GM18517 (cell line): ENCODE measurements around the gene ELMO2.

Experiments used
- ATAC-seq: cut with Tn5 transposase; IDR thresholded peaks from one replicate; pipeline ENCODE4 v1.9.1; 2021; ENCODE audit warnings: mild to moderate bottlenecking, moderate library complexity; ENCODE audit not compliant: unreplicated experiment

Gene ELMO2

DNA sequence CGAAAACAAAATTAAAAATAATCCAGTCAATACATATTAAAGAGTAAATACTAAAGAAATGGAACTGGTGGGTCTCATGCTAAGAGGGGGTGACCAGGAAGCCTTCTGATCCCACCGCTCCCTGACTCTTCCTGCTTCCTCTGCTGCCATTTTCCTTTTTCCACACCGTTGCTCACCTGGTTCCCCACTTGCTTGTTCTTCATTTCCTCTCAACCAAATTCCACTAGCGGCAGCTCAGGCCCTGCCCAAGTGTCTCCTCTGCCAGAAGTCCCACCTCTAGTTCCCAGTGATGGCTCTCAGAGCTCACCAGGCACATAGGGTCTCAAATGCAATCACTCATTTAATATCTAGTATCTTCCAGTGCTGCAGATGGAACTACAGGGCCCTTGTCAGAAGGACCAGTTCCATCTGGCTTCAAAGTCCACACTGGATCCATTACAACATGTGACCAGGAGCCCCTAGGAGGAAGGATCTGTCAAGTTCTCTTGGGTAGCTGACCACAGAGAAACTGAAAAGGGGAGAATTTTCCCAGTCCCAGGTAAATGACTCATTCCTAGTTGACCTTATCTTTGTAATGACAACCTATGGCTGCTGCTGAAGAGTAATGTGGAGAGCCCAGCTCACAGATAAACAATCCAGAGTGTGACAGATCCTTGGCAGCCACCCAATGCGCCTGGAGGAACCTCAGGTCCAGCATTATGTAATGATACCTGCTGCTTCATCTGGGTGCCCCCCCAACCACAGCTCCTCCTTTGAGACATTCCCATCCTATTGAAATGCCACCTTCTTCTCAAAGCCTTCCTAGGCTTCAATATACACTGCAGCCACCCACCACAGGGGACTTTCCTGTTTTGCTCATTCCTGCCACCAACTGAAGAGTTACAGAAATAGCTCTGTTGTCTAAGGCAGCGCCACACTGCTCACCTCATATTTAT is 38.2 kb downstream of the ELMO2 start:
- no peak for ATAC-seq

DNA sequence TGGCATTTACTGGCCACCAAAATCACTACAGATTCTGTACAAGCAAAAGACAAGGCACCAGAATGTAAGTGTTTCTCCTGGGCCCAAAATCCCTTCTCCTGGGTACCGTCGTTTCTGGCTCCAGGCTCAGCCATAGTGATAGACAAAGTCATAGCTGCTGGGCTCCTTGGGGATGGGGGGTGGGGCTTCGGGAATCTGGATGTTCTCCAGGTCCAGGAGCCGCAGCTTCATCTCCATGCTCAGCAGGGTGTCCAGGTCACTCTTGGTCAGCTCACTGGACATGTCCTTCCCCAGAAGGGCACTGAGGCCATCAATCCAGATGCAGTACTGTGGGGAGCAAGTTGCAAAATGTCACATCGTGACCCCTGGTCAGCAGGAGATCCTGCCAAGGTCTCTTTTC is 39.2 kb downstream of the ELMO2 start:
- ATAC-seq = no peak

DNA sequence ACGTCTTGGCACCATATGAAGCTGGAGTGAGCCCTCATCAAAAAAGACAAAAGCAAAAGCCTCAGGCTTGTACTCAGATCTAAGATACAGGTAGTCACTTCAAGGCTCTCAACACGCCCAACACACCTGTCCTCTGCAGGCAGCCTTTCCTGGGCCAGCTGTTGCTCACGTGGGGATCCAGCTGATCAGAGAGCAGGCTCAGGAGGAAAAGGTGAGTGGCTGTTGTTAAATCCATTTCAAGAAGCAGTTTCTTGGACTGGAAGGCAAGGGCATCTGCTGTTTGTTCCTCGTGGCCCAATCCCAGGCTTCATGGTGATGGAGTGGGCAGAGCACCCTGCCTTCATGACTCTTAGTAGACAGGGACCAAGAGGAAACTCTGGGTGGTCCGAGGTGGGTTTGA is 39.6 kb downstream of the ELMO2 start:
- ATAC-seq = no peak

DNA sequence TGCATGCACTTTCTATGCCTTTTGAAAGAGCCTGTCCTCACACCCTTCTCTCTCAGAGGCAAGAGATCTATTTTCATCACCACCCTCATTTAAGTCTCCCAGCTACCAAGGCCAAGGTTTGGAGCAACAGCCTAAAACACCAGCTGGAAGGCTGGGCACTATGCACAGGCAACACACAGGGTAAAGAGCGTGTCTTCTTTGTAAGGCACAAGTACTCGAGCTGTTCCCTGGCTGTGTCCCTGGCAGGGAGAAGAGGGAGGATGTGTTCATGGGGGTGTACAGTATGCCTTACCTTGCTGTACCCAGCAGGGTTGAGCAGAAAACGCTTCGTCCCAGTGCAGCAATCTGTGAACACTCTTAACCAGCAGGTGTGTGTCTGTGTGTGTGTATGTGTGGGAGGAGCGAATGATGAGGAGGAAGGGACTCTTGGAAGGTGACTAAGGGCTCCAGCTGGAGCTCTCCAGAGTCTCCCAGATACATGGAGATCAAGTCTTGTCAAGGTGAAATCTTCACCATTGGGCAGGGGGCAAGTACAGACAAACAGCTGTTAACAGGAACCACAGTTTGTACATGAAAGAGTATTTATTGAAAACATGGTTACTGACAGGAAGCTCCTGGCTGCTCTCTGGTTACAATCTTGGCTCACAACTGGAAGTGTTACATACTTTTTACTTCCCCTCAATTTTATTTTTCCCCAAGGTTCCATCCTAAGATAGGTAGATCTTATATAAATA is 40.8 kb downstream of the ELMO2 start:
- no peak for ATAC-seq

DNA sequence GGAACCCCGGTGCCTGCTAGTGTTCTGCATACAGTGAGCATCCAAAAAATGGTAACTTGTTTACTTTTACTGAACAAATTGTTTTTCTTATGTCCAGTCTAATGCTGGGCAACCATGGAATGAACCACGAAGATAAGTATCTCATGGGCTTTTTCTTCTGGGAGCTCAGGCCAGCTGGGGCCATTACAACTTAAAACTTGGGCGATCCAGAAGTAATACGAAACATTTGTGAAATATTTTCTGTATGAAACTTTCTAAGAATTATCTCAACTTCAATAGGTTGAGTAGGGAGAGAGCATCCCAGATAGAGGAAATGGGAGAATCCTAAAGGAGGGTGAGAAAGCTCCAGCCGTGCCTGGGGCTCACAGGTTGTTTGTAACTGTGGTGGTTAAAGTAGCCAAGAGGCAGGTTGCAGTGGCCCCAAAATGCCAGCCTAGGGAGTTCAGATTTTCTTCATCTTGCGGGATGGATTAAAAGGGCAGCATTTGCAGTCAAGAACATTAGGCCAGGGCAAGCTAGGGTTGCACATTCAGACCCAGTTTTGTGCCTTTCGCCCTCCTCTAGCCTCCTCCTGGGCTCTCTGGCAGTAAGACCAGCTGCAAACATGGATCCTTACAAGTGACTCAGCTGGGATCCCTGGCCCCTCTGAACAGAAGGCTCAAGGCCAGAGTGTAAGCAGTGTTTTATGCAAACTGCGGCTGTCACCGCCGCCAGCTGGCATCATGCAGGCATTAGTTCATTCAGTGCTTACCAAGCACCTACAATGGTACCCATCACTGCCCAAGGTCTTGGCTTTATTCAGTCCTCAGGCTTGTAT is 41.5 kb downstream of the ELMO2 start:
- ATAC-seq = no peak

DNA sequence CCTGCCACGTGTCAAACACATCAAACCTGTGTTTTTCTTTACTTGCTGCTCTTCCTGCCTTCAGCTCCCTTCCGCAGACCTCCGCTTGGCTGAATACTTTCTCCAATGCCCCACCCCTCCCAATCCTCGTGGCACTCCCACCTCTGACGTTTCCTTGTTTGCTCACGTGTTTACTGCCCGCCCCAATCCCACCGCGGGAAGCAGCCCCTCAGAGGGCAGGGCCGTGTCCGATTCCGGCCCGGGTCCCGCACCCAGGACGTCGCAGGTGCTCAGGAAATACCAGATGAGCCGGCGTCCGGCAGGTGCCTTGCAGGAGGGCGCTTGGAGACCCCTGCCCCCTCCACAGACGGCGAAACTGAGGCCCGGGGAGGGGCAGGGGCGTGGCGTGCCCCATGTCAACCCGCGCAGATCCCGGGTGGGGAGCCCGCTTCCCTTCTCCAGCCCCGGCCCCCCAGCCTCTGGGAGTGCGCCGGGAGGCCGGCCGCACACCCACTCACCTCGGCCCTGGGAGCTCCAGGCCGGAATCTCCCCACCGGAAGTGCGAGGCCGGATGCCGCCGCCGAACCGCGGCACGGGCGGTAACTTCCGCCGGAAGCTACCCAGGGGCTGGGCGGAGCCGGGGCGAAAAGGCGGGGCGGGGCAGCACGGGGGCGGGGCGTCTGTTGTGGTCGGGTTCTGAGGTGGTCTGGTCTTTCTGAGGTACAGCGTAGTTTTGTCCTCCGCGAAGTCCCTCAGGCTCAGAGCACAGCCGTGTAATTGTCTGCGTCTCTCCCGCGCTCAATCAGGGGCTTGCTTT is 42.3 kb downstream of the ELMO2 start:
- peak; percentile 50 for ATAC-seq

DNA sequence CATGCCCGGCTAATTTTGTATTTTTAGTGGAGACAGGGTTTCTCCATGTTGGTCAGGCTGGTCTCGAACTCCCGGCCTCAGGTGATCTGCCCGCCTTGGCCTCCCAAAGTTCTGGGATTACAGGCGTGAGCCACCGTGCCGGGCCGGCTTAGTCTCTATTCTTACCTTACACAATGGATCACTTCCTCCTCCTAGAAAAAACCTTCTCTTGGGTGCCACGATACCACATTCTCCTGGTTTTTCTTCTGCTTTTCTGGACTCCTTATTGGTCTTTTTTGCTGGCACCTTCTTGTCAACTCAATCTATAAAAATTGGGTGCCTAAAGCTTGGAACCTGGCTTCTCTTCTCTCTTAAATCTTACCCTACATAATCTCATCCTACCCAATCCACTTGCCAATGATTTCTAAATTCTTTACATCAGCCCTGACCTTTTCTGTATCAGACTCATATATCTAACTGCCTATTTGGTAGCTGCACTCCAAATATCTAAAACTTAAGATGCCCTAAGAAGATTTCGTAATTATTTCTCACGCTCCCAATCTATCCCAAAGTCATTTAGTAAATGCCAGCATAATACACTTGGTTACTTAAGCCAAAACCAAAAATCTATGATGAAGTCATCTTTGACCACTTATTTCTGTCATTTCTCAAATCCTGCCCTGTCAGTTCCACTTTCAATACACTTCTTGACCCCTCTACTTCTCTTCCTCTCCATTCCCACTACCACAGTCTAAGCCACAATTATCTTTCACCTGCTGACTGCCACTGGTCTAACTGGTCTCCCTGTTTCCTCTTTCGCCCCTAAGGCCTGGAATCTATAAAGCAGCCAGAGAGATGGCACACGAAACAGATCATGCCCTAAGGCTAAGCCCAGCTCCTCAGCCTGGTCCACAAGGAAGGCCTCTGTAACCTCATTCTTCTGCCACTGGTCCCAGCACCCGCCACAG is 43.2 kb downstream of the ELMO2 start:
- peak; percentile 8 for ATAC-seq

DNA sequence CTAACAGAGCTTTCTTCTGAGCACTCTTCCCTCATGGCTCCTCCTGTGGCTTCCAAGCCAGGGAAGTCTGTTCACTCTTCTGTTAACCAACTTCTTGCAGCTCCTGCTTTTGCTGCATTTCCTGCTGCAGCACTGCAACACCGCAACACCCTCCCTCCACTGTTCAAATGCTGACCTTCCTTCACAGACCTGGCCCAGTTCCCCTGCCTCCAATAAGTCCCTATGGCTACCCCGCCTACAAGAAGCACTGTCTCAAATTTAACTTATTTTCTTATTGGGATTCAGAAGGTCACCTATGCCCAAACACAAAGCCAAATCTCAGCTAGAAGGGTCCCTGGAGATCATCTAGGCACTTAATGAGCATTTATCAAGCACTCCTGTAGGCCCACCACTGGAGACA is 44.6 kb downstream of the ELMO2 start:
- no peak for ATAC-seq

DNA sequence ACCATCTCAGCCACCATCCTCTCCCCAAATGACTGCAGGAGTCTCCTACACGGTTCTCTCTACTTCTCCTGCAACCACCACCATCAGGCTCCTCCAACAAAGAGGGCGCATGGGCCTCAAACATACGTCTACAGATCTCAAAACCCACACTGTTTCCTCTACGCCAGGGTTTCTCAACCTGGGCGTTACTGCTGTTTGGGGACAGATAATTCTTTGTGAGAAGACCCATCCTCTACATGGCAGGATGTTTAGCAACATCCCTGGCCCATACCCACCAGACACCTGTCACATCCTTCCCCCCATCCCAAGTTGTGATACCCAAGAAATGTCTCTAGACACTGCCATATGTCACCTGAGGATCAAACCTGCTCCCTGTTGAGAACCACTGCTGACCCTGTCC is 45.0 kb downstream of the ELMO2 start:
- no peak for ATAC-seq

DNA sequence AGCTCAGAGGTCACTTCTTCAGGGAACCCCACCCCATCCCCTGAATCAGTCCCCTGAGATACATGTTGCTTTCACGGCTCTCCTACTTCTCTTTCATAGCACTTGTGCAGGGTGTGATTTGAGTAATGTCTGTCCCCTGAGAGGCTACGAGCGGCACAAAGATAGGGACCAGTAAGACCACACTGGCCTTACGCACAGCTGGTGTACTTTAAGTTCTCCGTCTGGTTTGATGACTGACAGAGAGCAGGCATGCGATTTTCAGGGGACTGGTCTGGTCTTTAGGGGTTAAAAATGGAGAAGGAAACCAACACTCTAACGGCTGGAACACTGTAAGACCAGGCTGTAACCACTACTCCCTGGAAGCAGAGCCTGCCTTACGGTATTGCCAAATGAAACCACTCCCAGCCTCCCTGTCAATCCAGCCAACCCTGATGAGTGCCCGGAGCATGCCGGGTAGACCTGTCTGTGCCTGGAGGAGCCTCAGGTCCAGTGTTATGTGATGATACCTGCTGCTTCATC is 47.1 kb downstream of the ELMO2 start:
- ATAC-seq = peak; percentile 62

DNA sequence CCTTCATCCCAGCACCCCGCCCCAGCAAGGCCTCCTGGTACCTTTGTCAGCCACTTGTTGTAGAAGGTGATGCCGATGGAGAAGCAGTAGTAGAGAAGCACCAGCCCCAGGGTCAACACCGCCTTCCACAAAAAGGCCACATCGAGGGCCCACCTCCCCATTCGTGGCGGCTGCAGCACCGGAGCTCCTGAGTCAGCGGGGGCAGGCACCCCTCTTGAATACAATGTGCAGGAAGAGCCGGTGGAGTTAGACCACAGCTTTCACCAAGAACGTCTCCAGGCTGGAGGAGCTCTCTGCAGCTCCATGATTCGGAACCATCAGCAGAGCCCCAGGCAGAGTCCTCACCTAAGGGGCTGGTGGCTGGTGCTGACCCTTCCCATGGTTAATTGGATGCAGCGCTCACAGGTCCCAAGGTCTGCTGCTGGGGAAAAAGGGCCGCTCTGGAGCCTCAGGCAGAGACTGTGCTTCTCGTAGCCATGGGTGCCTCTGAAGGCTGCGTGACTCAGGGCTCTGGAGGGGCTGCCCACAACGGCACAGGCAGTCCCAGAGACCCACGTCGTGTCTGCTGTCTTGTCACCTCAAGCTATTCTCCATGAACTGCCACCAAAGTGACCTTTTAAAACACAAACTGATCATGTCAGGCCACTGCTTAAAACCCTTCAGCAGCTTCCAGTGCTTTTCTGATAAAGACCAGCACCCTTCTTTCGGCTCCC is 47.9 kb downstream of the ELMO2 start:
- ATAC-seq = no peak

DNA sequence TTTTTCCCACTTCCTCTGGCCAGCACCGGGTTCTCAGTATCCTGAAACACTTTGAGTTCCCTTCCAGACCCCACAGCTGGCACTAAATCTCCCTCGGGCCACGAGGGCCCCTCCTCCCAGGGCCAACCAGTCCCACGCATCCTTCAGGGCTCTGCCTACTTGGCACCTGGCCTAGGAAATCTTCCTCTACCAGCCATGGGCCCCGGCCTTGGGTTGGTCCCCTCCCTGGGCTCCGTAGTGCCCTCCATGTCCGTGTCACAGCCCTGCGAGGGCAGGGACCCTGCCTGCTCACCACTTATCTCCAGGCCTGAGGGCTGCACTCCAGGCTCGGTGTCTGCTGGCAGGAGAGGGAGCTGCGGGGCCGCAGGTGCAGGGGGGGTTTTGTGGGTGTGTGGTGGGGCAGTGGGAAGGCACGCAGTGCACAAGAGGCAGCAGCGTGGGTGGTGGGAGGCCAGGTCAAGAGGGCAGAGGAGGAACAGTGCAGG is 49.3 kb downstream of the ELMO2 start:
- no peak for ATAC-seq

DNA sequence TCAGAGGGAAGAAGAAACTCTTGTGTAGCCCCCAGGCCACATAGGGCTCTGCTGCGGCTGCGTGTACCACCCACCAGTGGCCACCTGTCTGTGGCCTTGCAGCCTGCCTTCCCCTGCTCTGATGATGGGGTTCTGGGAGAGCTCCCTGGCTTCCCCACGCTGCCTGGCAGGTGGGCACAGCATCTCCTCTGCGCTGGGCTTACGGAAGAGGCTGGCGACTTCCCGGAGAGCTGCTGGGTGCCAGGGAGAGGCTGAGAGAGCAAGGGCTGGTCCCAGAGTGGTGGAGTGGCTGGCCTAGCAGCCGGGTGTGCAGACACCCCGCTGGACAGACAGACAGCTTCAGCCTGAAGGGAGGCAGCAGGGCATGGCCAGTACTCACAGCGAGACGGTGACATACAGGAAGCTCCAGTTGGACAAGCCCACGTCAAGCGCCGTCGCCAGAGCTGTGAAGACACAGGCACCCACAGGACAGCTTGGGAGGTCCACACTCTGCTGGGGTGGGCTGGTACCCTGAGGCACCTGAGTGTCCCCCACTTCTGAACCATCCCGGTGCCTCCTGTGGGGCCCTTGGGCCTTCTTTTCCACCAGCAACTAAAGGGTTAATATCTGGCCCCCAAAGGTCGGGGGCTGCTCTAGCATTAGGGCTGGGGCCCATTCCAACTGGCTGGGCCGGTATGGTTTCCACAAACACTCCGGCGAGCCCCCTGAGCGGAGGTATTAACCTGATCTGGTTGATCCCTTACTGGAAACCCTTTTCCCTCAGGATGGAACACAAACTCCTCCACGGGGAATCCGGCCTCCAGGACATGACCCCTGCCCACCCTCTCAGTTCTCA is 50.0 kb downstream of the ELMO2 start:
- no peak for ATAC-seq

DNA sequence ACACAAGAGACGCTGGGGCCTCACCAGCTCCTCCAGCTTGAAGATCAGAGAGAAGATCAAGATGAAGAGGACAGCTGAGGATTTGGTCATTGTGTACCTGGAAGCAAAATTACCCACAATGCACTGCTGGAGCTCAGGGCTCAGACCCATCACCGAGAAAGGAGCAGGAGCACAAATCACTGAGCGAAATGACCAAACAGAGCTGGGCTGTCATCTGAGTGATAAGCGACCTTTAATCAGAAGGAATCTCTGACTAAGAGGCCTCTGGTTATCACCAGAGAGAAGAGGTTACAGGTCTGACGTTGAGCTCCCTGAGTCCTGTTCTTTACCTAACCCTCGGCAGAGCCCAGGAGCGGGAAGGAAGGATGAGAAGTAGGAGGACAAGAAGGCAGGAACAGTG is 50.6 kb downstream of the ELMO2 start:
- no peak for ATAC-seq

DNA sequence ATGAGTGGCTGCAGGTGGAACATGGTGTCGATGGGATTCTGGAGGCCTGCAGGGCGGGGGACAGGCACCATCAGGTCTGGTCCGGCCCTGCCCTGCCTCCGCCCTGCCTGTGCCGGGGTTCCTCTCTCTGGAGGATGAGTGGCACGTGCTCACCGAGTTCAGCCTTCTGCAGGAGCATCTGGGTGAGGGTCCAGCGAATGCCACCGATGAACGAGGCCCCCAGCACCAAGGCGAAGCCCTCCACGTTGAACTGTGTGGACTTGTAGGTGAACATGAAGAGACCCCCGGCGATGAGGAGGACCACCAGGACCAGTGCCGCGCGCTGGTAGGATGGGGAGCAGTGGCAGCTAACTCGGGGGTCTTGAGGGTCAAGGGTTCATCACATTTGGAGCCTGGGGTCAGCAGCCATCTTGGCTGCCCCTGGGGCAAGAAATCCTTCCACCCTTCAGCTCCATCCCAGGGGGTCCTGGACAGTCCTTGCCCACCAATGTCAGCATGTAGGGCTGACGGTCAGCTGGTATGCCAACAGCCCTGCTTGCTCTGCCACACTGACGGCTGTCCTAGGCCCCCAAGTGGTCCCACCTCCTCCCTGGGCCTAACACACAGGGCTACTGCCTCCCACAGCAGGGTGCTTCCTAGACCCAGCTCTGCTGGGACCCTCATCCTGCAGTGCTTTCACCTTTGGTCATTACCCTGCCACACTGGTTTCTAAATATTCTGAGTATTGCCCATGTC is 51.3 kb downstream of the ELMO2 start:
- ATAC-seq = no peak

DNA sequence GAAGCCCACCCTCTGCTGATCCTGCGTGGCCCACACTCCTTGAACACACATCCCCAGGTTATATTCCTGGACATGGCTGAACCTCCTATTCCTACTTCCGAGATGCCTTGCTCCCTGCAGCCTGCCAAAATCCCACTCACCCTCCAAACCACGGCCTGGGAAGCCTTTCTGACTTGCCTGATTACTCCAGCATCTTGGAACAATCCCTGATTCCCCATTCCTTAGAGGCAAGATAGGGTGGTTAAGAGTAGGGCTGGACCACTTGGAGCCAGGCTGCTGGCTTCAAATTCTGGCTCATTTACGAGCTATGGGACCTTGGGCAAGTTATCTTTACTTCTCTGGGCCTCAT is 52.2 kb downstream of the ELMO2 start:
- ATAC-seq = no peak
